ENCODE results near the gene WDFY4.

WDFY4 gene

DNA sequence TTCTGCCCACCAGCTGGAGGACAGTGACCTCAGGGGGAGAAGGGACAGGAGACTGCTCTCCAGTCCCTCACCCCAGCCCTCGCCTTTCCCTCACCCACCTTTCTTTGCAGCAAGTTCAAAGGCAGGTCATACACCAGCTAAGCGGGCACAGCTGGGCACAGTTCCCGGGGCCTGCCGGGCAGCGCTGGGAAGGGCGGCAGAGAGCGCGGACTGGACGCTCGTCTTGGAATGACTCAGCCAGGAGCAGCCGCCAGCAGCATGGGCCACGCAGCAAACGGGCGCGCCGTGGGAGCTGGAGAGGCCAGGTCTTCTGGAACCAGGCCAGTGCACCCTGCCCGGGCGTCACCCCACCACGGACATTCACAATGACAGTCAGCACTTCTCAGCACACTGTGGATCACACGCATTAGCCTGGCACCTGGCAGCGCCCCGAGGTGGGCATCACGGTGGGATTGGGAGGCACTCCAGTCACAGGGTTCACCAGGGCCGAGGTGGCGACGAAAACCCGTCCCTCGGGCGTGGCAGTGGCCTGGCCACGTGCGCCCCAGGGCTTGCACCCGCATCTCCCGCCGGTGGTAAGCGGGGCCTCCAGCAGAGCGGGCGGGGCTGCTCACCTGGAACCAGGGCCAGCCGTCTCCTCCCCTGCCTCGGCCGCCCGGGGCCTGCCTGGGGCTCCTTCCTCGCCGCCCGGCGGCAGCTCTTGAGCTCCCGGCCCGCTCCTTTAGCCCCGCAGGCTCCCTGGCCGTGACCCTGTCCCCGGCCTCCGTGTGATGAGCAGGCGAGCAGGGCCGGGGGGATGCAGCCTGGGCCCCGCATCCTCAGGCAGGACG, 29.0 kb upstream of the WDFY4 start:
- DNase-seq (ENCODE audit: low read depth): no peak

DNA sequence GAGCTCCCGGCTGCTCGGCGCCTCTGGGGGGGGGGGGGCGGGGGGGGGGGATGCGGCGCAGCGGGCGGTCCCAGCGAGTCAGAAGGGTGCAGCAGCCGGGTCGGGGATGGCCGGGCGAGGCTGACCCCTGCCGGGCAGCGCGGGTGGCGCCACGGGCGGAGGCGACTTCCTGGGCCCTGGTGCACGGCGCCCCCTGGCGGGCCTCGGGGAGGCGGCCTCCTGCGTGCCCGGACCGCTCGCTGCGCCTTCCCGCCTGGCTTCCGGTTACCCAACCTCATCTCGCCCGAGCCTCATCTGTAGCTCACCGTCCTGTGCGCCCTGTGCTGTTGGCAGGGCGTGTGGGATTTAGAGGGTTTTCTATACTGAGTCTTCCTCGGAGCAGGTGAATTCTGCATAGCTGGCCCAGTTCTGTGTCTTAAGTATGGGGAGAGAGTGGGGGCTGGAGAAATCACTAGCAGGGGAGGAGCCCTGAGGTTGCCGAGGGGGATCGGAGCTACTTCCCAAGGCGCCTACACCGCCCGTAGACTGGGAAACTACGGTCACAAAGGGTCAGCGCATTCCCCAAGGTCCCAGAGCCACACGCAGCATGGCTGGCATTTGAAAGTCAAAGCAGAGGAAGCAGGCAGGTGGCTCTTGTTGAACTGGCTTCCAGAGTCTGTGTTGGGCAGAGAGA, 28.3 kb upstream of the WDFY4 start:
- DNase-seq (ENCODE audit: low read depth): peak; percentile 71

GRCh38 chr10:48656914-48657305, 27.8 kb upstream of the WDFY4 start:
- DNase-seq (ENCODE audit: low read depth): no peak

DNA sequence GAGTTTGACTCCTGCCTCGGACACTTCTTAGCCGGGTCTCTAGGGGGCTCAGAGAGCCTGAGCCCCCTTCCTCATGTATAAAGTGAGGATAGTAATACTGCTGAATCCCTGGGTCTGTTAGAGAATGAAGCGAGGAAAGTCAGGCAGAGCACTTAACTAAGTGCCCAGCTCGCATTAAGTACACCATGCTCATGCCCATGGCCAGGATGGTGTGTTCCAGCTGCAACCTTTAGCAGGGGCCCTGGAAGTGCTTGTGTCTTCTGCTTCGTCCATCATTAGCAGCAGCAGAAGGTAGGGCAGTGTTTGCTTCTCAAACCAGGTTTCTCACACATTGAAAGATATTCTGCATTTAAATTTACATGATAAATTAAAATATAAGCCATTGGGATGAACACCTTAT, 27.3 kb upstream of the WDFY4 start:
- no peak for DNase-seq (ENCODE audit: low read depth)

GRCh38 chr10:48658243-48658974, 26.3 kb upstream of the WDFY4 start:
- peak; percentile 44 for DNase-seq (ENCODE audit: low read depth)

- no peak for DNase-seq (ENCODE audit: low read depth)
Measured at GRCh38 chr10:48658975-48659269, 25.8 kb upstream of the WDFY4 start.

GRCh38 chr10:48659790-48660189, 24.9 kb upstream of the WDFY4 start:
- no peak for DNase-seq (ENCODE audit: low read depth)

GRCh38 chr10:48661441-48661840, 23.2 kb upstream of the WDFY4 start:
- DNase-seq (ENCODE audit: low read depth): no peak

- DNase-seq (ENCODE audit: low read depth): no peak
Measured at GRCh38 chr10:48667960-48668590, 16.6 kb upstream of the WDFY4 start.

GRCh38 chr10:48670978-48671913, 13.4 kb upstream of the WDFY4 start:
- DNase-seq (ENCODE audit: low read depth): no peak

GRCh38 chr10:48671914-48672595, 12.6 kb upstream of the WDFY4 start:
- DNase-seq (ENCODE audit: low read depth): no peak

GRCh38 chr10:48672596-48673265, 11.9 kb upstream of the WDFY4 start:
- DNase-seq (ENCODE audit: low read depth): no peak

- no peak for DNase-seq (ENCODE audit: low read depth)
Measured at GRCh38 chr10:48677625-48678024, 7.0 kb upstream of the WDFY4 start.

DNA sequence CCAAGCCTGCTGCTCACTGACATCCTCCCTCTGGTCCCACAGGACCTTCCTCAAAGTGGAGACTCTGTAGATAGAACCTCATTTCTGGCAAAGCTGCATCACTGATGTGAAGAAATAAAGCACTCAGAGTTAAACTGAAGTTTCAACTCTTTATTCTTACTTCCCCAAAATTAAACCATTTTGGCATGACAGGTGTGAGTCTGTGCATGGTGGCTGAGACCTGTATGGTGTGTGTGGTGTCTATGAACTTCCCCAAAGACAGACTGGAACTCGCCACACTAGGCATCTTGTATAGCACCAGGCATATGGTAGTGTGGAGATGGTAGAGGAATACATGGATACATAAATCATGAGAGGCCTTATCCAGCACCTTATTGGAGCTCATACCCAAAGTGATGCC, 6.6 kb upstream of the WDFY4 start:
- no peak for DNase-seq (ENCODE audit: low read depth)

- no peak for DNase-seq (ENCODE audit: low read depth)
Measured at GRCh38 chr10:48681740-48682139, 2.9 kb upstream of the WDFY4 start.

- DNase-seq (ENCODE audit: low read depth): no peak
Measured at GRCh38 chr10:48682265-48682664, 2.4 kb upstream of the WDFY4 start.

- DNase-seq (ENCODE audit: low read depth): no peak
Measured at GRCh38 chr10:48683424-48683823, 1.2 kb upstream of the WDFY4 start.

DNA sequence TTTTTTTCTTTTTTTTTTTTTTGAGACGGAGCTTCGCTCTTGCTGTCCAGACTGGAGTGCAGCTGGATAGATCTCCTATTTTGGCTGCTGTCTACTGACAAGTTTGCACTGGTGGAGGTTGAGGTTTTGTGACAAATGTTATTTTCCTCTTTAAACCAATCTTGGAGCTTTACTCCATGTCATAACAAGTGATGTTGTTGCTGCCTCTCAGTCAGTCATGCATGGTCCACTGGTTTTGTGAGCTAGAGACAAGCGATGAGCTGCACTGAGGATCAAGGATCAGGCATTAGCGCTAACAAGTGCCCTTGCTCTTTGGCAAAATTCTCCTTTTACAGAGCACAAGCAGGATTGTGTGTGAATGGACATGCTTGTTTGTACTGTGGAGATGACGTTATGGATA, 805 bp upstream of the WDFY4 start:
- DNase-seq (ENCODE audit: low read depth): no peak

GRCh38 chr10:48684463-48684791, 246 bp upstream of the WDFY4 start:
- DNase-seq (ENCODE audit: low read depth): no peak

- DNase-seq (ENCODE audit: low read depth): no peak
Measured at GRCh38 chr10:48685731-48686130, 1.1 kb downstream of the WDFY4 start.
